ENCODE data around the gene TNFRSF1B. TPM values are rescaled to one million over a fixed set of nuclear protein-coding genes. Genes with fewer than 3 reads are reported as not detected.

TNFRSF1B gene
- total RNA-seq, 2 experiments from 2014 or later: 173 to 191 TPM

- no peak overlapping the region for H3K27ac Mint-ChIP-seq
- no peaks in the 10 kb centered on the region for H3K27me3 Mint-ChIP-seq
- intact Hi-C loops (cut with micrococcal nuclease): no loop called here
- DNase-seq (no peak), ATAC-seq (no peak)
- no peak for TF ChIP-seq CTCF (IDR thresholded peaks at IDR 0.05)
- ChIA-PET POLR2A (no interaction called here), CTCF (interaction anchor here (4.3 to 4.9 kb wide), 2 partner anchors 11 to 122 kb away, joined by 32 to 57 read pairs; no protein-coding TSS in a partner anchor)
- no peak overlapping the region for H3K4me3 Mint-ChIP-seq
- no peaks in the 10 kb centered on the region for H3K9me3 Mint-ChIP-seq
- H3K4me1 Mint-ChIP-seq (ENCODE audit: low read depth): no peaks in the 10 kb centered on the region
- peaks cover 23% of the 10 kb centered on the region for H3K36me3 Mint-ChIP-seq (ENCODE audit: low read depth)
Measured at GRCh38 chr1:12245733-12246132, 78.9 kb downstream of the TNFRSF1B start.

- intact Hi-C loops (cut with micrococcal nuclease): no loop called here
- no peak for TF ChIP-seq CTCF (IDR thresholded peaks at IDR 0.05)
- POLR2A ChIA-PET: no interaction called here
- H3K4me3 Mint-ChIP-seq: no peak overlapping the region
- DNase-seq (no peak), ATAC-seq (no peak)
- H3K27me3 Mint-ChIP-seq: no peaks in the 10 kb centered on the region
- CTCF ChIA-PET: interaction anchor here (1.5 to 4.9 kb wide), 3 partner anchors 12 to 123 kb away, joined by 3 to 57 read pairs (median 32); no protein-coding TSS in a partner anchor
- H3K27ac Mint-ChIP-seq: no peak overlapping the region
- no peaks in the 10 kb centered on the region for H3K9me3 Mint-ChIP-seq
- no peaks in the 10 kb centered on the region for H3K4me1 Mint-ChIP-seq (ENCODE audit: low read depth)
- peaks cover 27% of the 10 kb centered on the region for H3K36me3 Mint-ChIP-seq (ENCODE audit: low read depth)
Measured at GRCh38 chr1:12246584-12246983, 79.8 kb downstream of the TNFRSF1B start.

- intact Hi-C loops (cut with micrococcal nuclease): no loop called here
- POLR2A ChIA-PET: no interaction called here
- no peak for ATAC-seq
- TF ChIP-seq CTCF (IDR thresholded peaks at IDR 0.05): no peak
- DNase-seq: no peak
- Mint-ChIP-seq H3K4me1 (ENCODE audit: low read depth) (no peaks in the 10 kb centered on the region), H3K36me3 (ENCODE audit: low read depth) (peaks cover 28% of the 10 kb centered on the region), H3K9me3 (no peaks in the 10 kb centered on the region), H3K4me3 (no peak overlapping the region), H3K27me3 (no peaks in the 10 kb centered on the region), H3K27ac (no peak overlapping the region)
- CTCF ChIA-PET: interaction anchor here (1.7 kb wide), 1 partner anchor 124 kb away, joined by 6 read pairs; no protein-coding TSS in a partner anchor
Measured at GRCh38 chr1:12249181-12249580, 82.4 kb downstream of the TNFRSF1B start.

- H3K9me3 Mint-ChIP-seq: no peaks in the 10 kb centered on the region
- CTCF ChIA-PET: no interaction called here
- H3K36me3 Mint-ChIP-seq (ENCODE audit: low read depth): peaks cover 25% of the 10 kb centered on the region
- no peak for DNase-seq
- no peak for ATAC-seq
- intact Hi-C loops (cut with micrococcal nuclease): no loop called here
- no peak overlapping the region for H3K27ac Mint-ChIP-seq
- TF ChIP-seq CTCF (IDR thresholded peaks at IDR 0.05): no peak
- POLR2A ChIA-PET: no interaction called here
- H3K4me1 Mint-ChIP-seq (ENCODE audit: low read depth): no peaks in the 10 kb centered on the region
- no peaks in the 10 kb centered on the region for H3K27me3 Mint-ChIP-seq
- no peak overlapping the region for H3K4me3 Mint-ChIP-seq
Measured at GRCh38 chr1:12249748-12250147, 83.0 kb downstream of the TNFRSF1B start.

GRCh38 chr1:12251442-12251841 is 84.7 kb downstream of the TNFRSF1B start:
- Mint-ChIP-seq H3K27ac (no peak overlapping the region), H3K4me3 (no peak overlapping the region), H3K27me3 (no peaks in the 10 kb centered on the region), H3K4me1 (ENCODE audit: low read depth) (no peaks in the 10 kb centered on the region), H3K36me3 (ENCODE audit: low read depth) (peaks cover 16% of the 10 kb centered on the region), H3K9me3 (no peaks in the 10 kb centered on the region)
- ATAC-seq (no peak), DNase-seq (no peak)
- no peak for TF ChIP-seq CTCF (IDR thresholded peaks at IDR 0.05)
- intact Hi-C loops (cut with micrococcal nuclease): no loop called here
- POLR2A ChIA-PET: interaction anchor here (0.8 kb wide), 1 partner anchor 25 kb away, joined by 3 read pairs; no protein-coding TSS in a partner anchor
- CTCF ChIA-PET: interaction anchor here (1.2 kb wide), 1 partner anchor 25 kb away, joined by 4 read pairs; no protein-coding TSS in a partner anchor
